LNCaP clone FGC (cell line): ENCODE data around the gene ZNF148.

Experiments used
- DNase-seq: peaks from one replicate; pipeline ENCODE4 v3.0.0-alpha.2; 2011; ENCODE audit warnings: low read depth
- H3K4me3 ChIP-seq: 2 replicates; pipeline ENCODE4 v1.5.1; 2011; ENCODE audit warnings: mild to moderate bottlenecking, low read depth, low read length, control low read depth
- TF ChIP-seq, protein P1 (sequence below): IDR thresholded peaks from 2 replicates; pipeline ENCODE4 v1.5.1; 2012; ENCODE audit warnings: mild to moderate bottlenecking; ENCODE audit not compliant: control insufficient read depth, insufficient read depth; ENCODE audit errors: extremely low read depth

ZNF148 gene

DNA sequence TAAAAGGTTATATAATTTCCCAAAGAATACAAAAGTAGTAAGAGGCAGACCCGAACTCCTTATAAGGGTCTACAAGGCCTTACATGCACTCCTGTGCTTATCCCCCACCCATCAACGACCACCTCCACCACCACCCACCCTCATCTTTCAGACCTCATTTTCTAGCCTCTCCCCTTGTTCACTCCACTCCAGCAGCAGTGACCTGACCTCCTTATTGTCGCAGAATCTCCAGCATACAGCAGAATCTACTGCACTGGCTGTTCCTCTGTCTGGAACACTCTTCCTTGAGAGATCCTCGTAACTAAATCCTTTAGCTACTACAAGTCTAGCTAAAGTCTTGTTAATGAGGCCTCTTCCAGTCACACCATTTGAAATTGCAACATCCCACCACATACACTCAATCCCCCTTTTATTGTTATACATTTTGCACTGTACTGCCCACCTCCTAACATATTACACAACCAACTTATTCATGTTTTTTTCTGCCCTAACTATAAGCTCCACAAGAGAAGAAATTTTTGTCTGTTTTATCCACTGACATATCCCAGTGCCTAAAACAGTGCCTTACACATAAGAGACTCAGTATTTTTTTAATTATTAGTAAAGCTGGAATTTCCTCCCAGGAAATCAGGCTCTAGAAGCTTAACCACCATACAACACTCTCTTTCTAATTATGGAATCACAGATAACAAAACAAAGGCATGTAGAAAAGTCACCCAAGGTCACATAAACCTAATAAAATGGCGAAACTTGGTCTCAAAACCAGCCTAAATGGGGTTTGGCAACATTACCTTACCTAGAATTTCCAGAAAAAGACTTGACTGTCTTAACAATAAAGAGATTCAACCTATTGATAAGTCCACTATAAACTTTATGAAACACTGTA lies 40.2 kb downstream of the ZNF148 start:
- no peak overlapping the region for H3K4me3 ChIP-seq
- TF ChIP-seq, protein P1, sequence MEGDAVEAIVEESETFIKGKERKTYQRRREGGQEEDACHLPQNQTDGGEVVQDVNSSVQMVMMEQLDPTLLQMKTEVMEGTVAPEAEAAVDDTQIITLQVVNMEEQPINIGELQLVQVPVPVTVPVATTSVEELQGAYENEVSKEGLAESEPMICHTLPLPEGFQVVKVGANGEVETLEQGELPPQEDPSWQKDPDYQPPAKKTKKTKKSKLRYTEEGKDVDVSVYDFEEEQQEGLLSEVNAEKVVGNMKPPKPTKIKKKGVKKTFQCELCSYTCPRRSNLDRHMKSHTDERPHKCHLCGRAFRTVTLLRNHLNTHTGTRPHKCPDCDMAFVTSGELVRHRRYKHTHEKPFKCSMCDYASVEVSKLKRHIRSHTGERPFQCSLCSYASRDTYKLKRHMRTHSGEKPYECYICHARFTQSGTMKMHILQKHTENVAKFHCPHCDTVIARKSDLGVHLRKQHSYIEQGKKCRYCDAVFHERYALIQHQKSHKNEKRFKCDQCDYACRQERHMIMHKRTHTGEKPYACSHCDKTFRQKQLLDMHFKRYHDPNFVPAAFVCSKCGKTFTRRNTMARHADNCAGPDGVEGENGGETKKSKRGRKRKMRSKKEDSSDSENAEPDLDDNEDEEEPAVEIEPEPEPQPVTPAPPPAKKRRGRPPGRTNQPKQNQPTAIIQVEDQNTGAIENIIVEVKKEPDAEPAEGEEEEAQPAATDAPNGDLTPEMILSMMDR = no peak
- no peak for DNase-seq

DNA sequence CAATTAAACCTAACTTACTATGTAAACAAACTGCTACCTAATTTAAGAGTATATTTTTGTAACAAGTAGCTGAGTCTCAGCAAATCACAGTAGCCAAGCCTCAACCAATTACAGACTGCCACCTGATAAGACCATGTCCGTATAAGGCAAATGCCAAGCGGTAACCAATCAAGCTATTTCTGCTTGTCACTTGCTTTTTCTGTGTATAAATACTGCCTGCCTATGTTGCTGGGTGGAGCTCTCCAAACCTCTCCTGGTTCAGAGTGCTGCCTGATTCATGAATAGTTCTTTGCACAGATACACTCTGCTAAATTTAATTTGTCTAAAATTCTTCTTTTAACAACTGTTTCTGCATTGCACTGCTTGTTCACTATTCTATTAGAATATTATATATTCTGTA lies 42.6 kb downstream of the ZNF148 start:
- TF ChIP-seq, protein P1 = no peak
- no peak for DNase-seq
- no peak overlapping the region for H3K4me3 ChIP-seq

DNA sequence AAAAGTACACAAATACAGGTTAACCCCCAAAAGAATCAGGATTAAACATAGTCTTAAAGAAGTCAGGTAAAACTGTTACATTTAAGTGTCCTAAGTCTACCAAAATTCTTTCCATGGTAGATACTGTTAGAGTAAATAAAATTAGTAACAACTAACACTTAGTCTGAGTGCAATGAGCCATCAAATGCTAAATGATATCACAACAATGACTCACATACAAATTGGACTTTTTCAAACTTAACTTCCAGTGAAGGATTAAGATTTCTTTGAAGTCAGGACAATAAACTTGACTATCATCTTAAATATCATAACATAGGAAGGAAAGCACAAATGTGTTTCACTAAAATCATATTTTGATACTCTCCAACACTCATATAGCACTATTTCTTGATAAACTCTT lies 43.9 kb downstream of the ZNF148 start:
- H3K4me3 ChIP-seq = no peak overlapping the region
- DNase-seq = no peak
- TF ChIP-seq, protein P1 = no peak

DNA sequence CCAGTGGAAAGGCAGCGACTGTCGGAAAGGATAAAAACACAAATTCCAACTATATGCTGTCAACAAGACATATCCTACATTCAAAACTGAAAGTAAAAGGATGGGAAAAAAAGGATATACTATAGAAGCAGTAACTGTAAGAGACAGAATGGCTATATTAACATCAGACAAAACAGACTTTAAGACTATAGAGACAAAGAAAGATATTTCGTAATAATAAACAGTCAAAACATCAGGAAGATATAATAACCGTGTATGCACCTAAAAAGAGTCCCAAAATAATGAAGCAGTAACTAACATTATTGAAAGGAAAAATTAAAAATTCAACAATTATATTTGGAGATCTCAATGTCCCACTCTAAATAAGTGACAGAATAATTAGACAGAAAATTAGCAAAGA lies 48.2 kb downstream of the ZNF148 start:
- no peak overlapping the region for H3K4me3 ChIP-seq
- no peak for DNase-seq
- TF ChIP-seq, protein P1 = no peak

DNA sequence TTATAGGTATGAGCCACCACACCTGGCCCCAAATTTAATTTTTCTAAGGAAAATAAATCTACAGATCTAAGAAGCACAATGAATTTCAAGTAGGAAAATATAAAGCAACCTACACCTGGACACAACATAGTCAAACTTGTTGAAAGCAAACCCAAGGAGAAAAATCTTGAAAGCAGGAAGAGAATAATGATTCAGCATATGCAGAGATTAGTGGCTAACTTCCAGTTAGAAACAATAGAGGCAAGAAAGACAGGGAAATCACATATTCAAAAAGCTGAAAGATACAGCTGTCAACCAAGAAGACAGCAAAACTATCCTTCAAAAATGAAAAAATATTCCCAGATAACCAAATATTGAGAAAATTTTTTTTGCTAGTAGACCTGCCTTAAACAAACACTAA lies 49.4 kb downstream of the ZNF148 start:
- no peak for DNase-seq
- no peak overlapping the region for H3K4me3 ChIP-seq
- TF ChIP-seq, protein P1 = no peak

DNA sequence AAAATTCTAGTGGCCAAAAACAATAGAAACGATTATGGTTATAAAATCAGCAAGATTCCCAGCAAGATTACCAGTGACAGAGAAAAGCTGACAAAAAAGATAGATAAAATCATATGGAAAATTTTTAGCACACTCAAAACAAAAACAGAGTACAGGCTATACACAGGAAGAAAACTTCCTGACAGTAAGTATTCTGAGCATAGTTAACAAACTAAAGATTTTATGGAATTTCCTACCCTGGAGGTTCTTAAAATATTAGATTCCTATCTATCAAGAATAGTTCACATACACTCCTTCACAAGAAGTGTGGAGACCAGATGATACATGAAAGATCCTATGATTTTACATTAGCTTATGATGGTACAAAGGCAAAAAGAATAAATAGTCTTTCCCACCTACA lies 50.8 kb downstream of the ZNF148 start:
- no peak for DNase-seq
- H3K4me3 ChIP-seq = no peak overlapping the region
- TF ChIP-seq, protein P1 = no peak

DNA sequence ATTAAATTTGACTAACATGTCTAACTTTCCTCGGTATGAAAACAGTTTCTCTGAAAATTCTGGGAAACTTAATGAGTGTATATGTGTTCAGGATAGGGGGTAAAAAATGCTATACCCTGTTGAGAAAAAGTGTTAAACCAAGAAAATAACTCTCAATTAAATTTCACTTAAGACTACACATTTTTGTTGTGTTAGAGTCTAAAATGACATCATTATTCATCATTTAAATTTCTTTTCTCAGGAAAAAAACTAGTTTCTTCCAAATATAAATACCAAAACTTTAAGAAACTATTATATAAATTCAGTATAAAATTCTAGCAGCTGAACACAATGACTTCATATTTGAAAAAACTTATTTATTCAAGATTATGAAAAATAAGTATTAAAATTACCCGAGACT lies 52.2 kb downstream of the ZNF148 start:
- DNase-seq = no peak
- TF ChIP-seq, protein P1 = no peak
- H3K4me3 ChIP-seq = no peak overlapping the region
